ACHN (cell line): Measurements from ENCODE around the gene ACTL9.

Experiments used
- DNase-seq: peaks from one replicate; pipeline ENCODE4 v3.0.0-alpha.2; 2015
- in situ Hi-C: cut with HindIII; loops from 2 replicates; pipeline ENCODE4 v1.10.0; 2017; ENCODE audit warnings: low sequenced_read_pairs, low pct_ligation_motif_present, low pct_unique_long_range_greater_than_20kb

Gene ACTL9

GRCh38 chr19:8659905-8660304, 38.7 kb downstream of the ACTL9 start:
- in situ Hi-C loops: no loop called here
- no peak for DNase-seq

- in situ Hi-C loops: no loop called here
- no peak for DNase-seq
These were observed 40.7 kb downstream of the ACTL9 start for GRCh38 chr19:8657869-8658268.

- no peak for DNase-seq
- in situ Hi-C loops: no loop called here
These were observed 43.3 kb downstream of the ACTL9 start for GRCh38 chr19:8655340-8655709.

- DNase-seq: peak; percentile 21
- in situ Hi-C loops: no loop called here
These were observed 43.8 kb downstream of the ACTL9 start for GRCh38 chr19:8654591-8655339.

GRCh38 chr19:8648240-8648639, 50.4 kb downstream of the ACTL9 start:
- in situ Hi-C loops: no loop called here

More at GRCh38 chr19:8648240-8648639, 50.4 kb downstream of the ACTL9 start:
- no peak for DNase-seq
